Measurements from ENCODE around the gene GDF10.

The GDF10 gene

GRCh38 chr10:47286591-47287315, 13.2 kb upstream of the GDF10 start:
- no peak overlapping the region for H3K4me3 ChIP-seq (ENCODE audit: low read depth in 1 of 2, low read length in 2 of 2)
- no peaks in the 10 kb centered on the region for H3K36me3 ChIP-seq (ENCODE audit: insufficient read depth, low read length)
- no peaks in the 10 kb centered on the region for H3K27me3 ChIP-seq (ENCODE audit: control insufficient read depth in 1 of 2, insufficient read depth in 2 of 2, low read length in 2 of 2)
- H3K4me1 ChIP-seq (ENCODE audit: insufficient read depth, low read length) = peaks cover 11% of the 10 kb centered on the region
- H3K9ac ChIP-seq (ENCODE audit: low read length) = no peak overlapping the region
- no peaks in the 10 kb centered on the region for H3K9me3 ChIP-seq (ENCODE audit: low read length)
- no peak overlapping the region for H3K27ac ChIP-seq (ENCODE audit: low read depth, low read length)

- no peaks in the 10 kb centered on the region for H3K27me3 ChIP-seq (ENCODE audit: control insufficient read depth in 1 of 2, insufficient read depth in 2 of 2, low read length in 2 of 2)
- no peaks in the 10 kb centered on the region for H3K36me3 ChIP-seq (ENCODE audit: insufficient read depth, low read length)
- no peak overlapping the region for H3K4me3 ChIP-seq (ENCODE audit: low read depth in 1 of 2, low read length in 2 of 2)
- no peak overlapping the region for H3K9ac ChIP-seq (ENCODE audit: low read length)
- H3K4me1 ChIP-seq (ENCODE audit: insufficient read depth, low read length) = peaks cover 11% of the 10 kb centered on the region
- no peak overlapping the region for H3K27ac ChIP-seq (ENCODE audit: low read depth, low read length)
- H3K9me3 ChIP-seq (ENCODE audit: low read length) = no peaks in the 10 kb centered on the region
Measured at GRCh38 chr10:47287365-47287802, 12.6 kb upstream of the GDF10 start.

- Histone ChIP-seq H3K4me1 (ENCODE audit: insufficient read depth, low read length) (peaks cover 11% of the 10 kb centered on the region), H3K9ac (ENCODE audit: low read length) (no peak overlapping the region), H3K9me3 (ENCODE audit: low read length) (no peaks in the 10 kb centered on the region), H3K36me3 (ENCODE audit: insufficient read depth, low read length) (no peaks in the 10 kb centered on the region), H3K4me3 (ENCODE audit: low read depth in 1 of 2, low read length in 2 of 2) (no peak overlapping the region), H3K27ac (ENCODE audit: low read depth, low read length) (no peak overlapping the region), H3K27me3 (ENCODE audit: control insufficient read depth in 1 of 2, insufficient read depth in 2 of 2, low read length in 2 of 2) (no peaks in the 10 kb centered on the region)
Measured at GRCh38 chr10:47287805-47288204, 12.2 kb upstream of the GDF10 start.

- no peak overlapping the region for H3K4me3 ChIP-seq (ENCODE audit: low read depth in 1 of 2, low read length in 2 of 2)
Measured at GRCh38 chr10:47288236-47288635, 11.8 kb upstream of the GDF10 start.

GRCh38 chr10:47288916-47289495, 11.0 kb upstream of the GDF10 start:
- peaks cover 11% of the 10 kb centered on the region for H3K4me1 ChIP-seq (ENCODE audit: insufficient read depth, low read length)
- no peak overlapping the region for H3K9ac ChIP-seq (ENCODE audit: low read length)
- no peaks in the 10 kb centered on the region for H3K9me3 ChIP-seq (ENCODE audit: low read length)
- no peak overlapping the region for H3K27ac ChIP-seq (ENCODE audit: low read depth, low read length)
- H3K4me3 ChIP-seq (ENCODE audit: low read depth in 1 of 2, low read length in 2 of 2) = no peak overlapping the region
- no peaks in the 10 kb centered on the region for H3K27me3 ChIP-seq (ENCODE audit: control insufficient read depth in 1 of 2, insufficient read depth in 2 of 2, low read length in 2 of 2)
- no peaks in the 10 kb centered on the region for H3K36me3 ChIP-seq (ENCODE audit: insufficient read depth, low read length)

More at GRCh38 chr10:47288236-47288635, 11.8 kb upstream of the GDF10 start:
- Histone ChIP-seq H3K4me1 (ENCODE audit: insufficient read depth, low read length) (peaks cover 11% of the 10 kb centered on the region), H3K9ac (ENCODE audit: low read length) (no peak overlapping the region), H3K9me3 (ENCODE audit: low read length) (no peaks in the 10 kb centered on the region), H3K27me3 (ENCODE audit: control insufficient read depth in 1 of 2, insufficient read depth in 2 of 2, low read length in 2 of 2) (no peaks in the 10 kb centered on the region), H3K27ac (ENCODE audit: low read depth, low read length) (no peak overlapping the region), H3K36me3 (ENCODE audit: insufficient read depth, low read length) (no peaks in the 10 kb centered on the region)

GRCh38 chr10:47289921-47290320, 10.1 kb upstream of the GDF10 start:
- H3K36me3 ChIP-seq (ENCODE audit: insufficient read depth, low read length) = no peaks in the 10 kb centered on the region
- H3K9ac ChIP-seq (ENCODE audit: low read length) = no peak overlapping the region
- H3K4me3 ChIP-seq (ENCODE audit: low read depth in 1 of 2, low read length in 2 of 2) = no peak overlapping the region
- no peaks in the 10 kb centered on the region for H3K9me3 ChIP-seq (ENCODE audit: low read length)
- H3K27me3 ChIP-seq (ENCODE audit: control insufficient read depth in 1 of 2, insufficient read depth in 2 of 2, low read length in 2 of 2) = no peaks in the 10 kb centered on the region
- H3K27ac ChIP-seq (ENCODE audit: low read depth, low read length) = no peak overlapping the region
- H3K4me1 ChIP-seq (ENCODE audit: insufficient read depth, low read length) = peaks cover 11% of the 10 kb centered on the region

GRCh38 chr10:47290338-47290737, 9.7 kb upstream of the GDF10 start:
- Histone ChIP-seq H3K36me3 (ENCODE audit: insufficient read depth, low read length) (no peaks in the 10 kb centered on the region), H3K27ac (ENCODE audit: low read depth, low read length) (no peak overlapping the region), H3K4me3 (ENCODE audit: low read depth in 1 of 2, low read length in 2 of 2) (no peak overlapping the region), H3K9me3 (ENCODE audit: low read length) (no peaks in the 10 kb centered on the region), H3K4me1 (ENCODE audit: insufficient read depth, low read length) (peaks cover 11% of the 10 kb centered on the region), H3K27me3 (ENCODE audit: control insufficient read depth in 1 of 2, insufficient read depth in 2 of 2, low read length in 2 of 2) (no peaks in the 10 kb centered on the region), H3K9ac (ENCODE audit: low read length) (no peak overlapping the region)

GRCh38 chr10:47291682-47292081, 8.3 kb upstream of the GDF10 start:
- Histone ChIP-seq H3K9me3 (ENCODE audit: low read length) (no peaks in the 10 kb centered on the region), H3K9ac (ENCODE audit: low read length) (no peak overlapping the region), H3K27me3 (ENCODE audit: control insufficient read depth in 1 of 2, insufficient read depth in 2 of 2, low read length in 2 of 2) (no peaks in the 10 kb centered on the region), H3K4me3 (ENCODE audit: low read depth in 1 of 2, low read length in 2 of 2) (no peak overlapping the region), H3K36me3 (ENCODE audit: insufficient read depth, low read length) (no peaks in the 10 kb centered on the region), H3K4me1 (ENCODE audit: insufficient read depth, low read length) (peaks cover 10% of the 10 kb centered on the region), H3K27ac (ENCODE audit: low read depth, low read length) (no peak overlapping the region)

GRCh38 chr10:47294057-47294456, 5.9 kb upstream of the GDF10 start:
- H3K27me3 ChIP-seq (ENCODE audit: control insufficient read depth in 1 of 2, insufficient read depth in 2 of 2, low read length in 2 of 2) = no peaks in the 10 kb centered on the region

GRCh38 chr10:47294501-47294900, 5.5 kb upstream of the GDF10 start:
- Histone ChIP-seq H3K36me3 (ENCODE audit: insufficient read depth, low read length) (no peaks in the 10 kb centered on the region), H3K27me3 (ENCODE audit: control insufficient read depth in 1 of 2, insufficient read depth in 2 of 2, low read length in 2 of 2) (peaks cover 0 to under 1% of the 10 kb centered on the region in 2 donors), H3K9ac (ENCODE audit: low read length) (no peak overlapping the region), H3K9me3 (ENCODE audit: low read length) (no peaks in the 10 kb centered on the region), H3K4me3 (ENCODE audit: low read depth in 1 of 2, low read length in 2 of 2) (no peak overlapping the region), H3K27ac (ENCODE audit: low read depth, low read length) (no peak overlapping the region), H3K4me1 (ENCODE audit: insufficient read depth, low read length) (no peaks in the 10 kb centered on the region)

More at GRCh38 chr10:47294057-47294456, 5.9 kb upstream of the GDF10 start:
- no peak overlapping the region for H3K27ac ChIP-seq (ENCODE audit: low read depth, low read length)
- no peak overlapping the region for H3K4me3 ChIP-seq (ENCODE audit: low read depth in 1 of 2, low read length in 2 of 2)
- no peaks in the 10 kb centered on the region for H3K4me1 ChIP-seq (ENCODE audit: insufficient read depth, low read length)
- no peak overlapping the region for H3K9ac ChIP-seq (ENCODE audit: low read length)
- no peaks in the 10 kb centered on the region for H3K9me3 ChIP-seq (ENCODE audit: low read length)
- no peaks in the 10 kb centered on the region for H3K36me3 ChIP-seq (ENCODE audit: insufficient read depth, low read length)

GRCh38 chr10:47295411-47295810, 4.6 kb upstream of the GDF10 start:
- Histone ChIP-seq H3K27me3 (ENCODE audit: control insufficient read depth in 1 of 2, insufficient read depth in 2 of 2, low read length in 2 of 2) (peaks cover 0 to 8% of the 10 kb centered on the region in 2 donors), H3K4me3 (ENCODE audit: low read depth in 1 of 2, low read length in 2 of 2) (no peak overlapping the region), H3K9me3 (ENCODE audit: low read length) (no peaks in the 10 kb centered on the region), H3K27ac (ENCODE audit: low read depth, low read length) (no peak overlapping the region), H3K36me3 (ENCODE audit: insufficient read depth, low read length) (no peaks in the 10 kb centered on the region), H3K4me1 (ENCODE audit: insufficient read depth, low read length) (no peaks in the 10 kb centered on the region), H3K9ac (ENCODE audit: low read length) (no peak overlapping the region)
